Stimulated activated CD4-positive, alpha-beta T cell treated with anti-CD3 and anti-CD28 coated beads, TNF-alpha, amount 100 ng/mL, for 4 hours (primary cell): ENCODE data around the gene PPBP.

ENCODE experiments used
- DNase-seq, 3 experiments: peaks; one replicate each; pipeline ENCODE4 v3.0.0-alpha.2; 2020; ENCODE audit warnings: low read depth in 3 of 3

Gene PPBP

GRCh38 chr4:73988061-73988460 is at the start of gene PPBP:
Gene PPBP (minus strand): TSS chr4:73988190. CDS start chr4:73988103, 87 bp downstream.
- no peak for DNase-seq

GRCh38 chr4:74037076-74037955 is 49.3 kb upstream of the PPBP start:
- no peak for DNase-seq

GRCh38 chr4:74033739-74034138 is 45.7 kb upstream of the PPBP start:
- no peak for DNase-seq

GRCh38 chr4:74032064-74032463 is 44.1 kb upstream of the PPBP start:
- DNase-seq: no peak

- no peak for DNase-seq
Observed at GRCh38 chr4:74031576-74031975, 43.6 kb upstream of the PPBP start.

GRCh38 chr4:74030285-74030684 is 42.3 kb upstream of the PPBP start:
- DNase-seq: no peak

- no peak for DNase-seq
Observed at GRCh38 chr4:74028504-74028903, 40.5 kb upstream of the PPBP start.

GRCh38 chr4:74023709-74024108 is 35.7 kb upstream of the PPBP start:
- no peak for DNase-seq

- no peak for DNase-seq
Observed at GRCh38 chr4:74021601-74022000, 33.6 kb upstream of the PPBP start.

- DNase-seq: no peak
Observed at GRCh38 chr4:74018771-74019170, 30.8 kb upstream of the PPBP start.

- no peak for DNase-seq
Observed at GRCh38 chr4:74018116-74018515, 30.1 kb upstream of the PPBP start.

- no peak for DNase-seq
Observed at GRCh38 chr4:74016068-74016467, 28.1 kb upstream of the PPBP start.

- no peak for DNase-seq
Observed at GRCh38 chr4:74015126-74015780, 27.3 kb upstream of the PPBP start.

- no peak for DNase-seq
Observed at GRCh38 chr4:74014332-74014731, 26.3 kb upstream of the PPBP start.

- DNase-seq: no peak
Observed at GRCh38 chr4:74013264-74013663, 25.3 kb upstream of the PPBP start.

- DNase-seq: no peak
Observed at GRCh38 chr4:74012130-74012529, 24.1 kb upstream of the PPBP start.

GRCh38 chr4:74009307-74009706 is 21.3 kb upstream of the PPBP start:
- DNase-seq: no peak

- DNase-seq: no peak
Observed at GRCh38 chr4:74006009-74006476, 18.1 kb upstream of the PPBP start.

- no peak for DNase-seq
Observed at GRCh38 chr4:74005528-74005927, 17.5 kb upstream of the PPBP start.

GRCh38 chr4:74004668-74005067 is 16.7 kb upstream of the PPBP start:
- DNase-seq: no peak

GRCh38 chr4:74000301-74000700 is 12.3 kb upstream of the PPBP start:
- no peak for DNase-seq

GRCh38 chr4:73998040-73999011 is 10.3 kb upstream of the PPBP start, which contains the start of gene CXCL5:
Gene CXCL5 (minus strand): TSS chr4:73998677. CDS start chr4:73998581, 96 bp downstream.
- no peak for DNase-seq
